K562 (cell line): ENCODE measurements around the gene EEF2K. TPM values are rescaled to one million over a fixed set of nuclear protein-coding genes. Genes with fewer than 3 reads are reported as not detected.
A peak's percentile ranks its signal among the peaks of the same experiment; 100 is the strongest.

Experiments used
- ATAC-seq: fragments of 200-7000 bp; cut with Tn5 transposase; 3 replicates; pipeline ENCODE4 v1.9.1; 2020; ENCODE audit warnings: moderate library complexity
- BruUV-seq: library from RNA; stranded (reverse); fragments of 400-500 nt; replicated peaks from 2 replicates; lab custom pipeline; 2021; lab: Mats Ljungman, UMichigan
- CTCF ChIA-PET: fragments of 300-600 bp; formaldehyde crosslinking; extraction: SDS; loops from one replicate; lab custom pipeline; 2021; ENCODE audit warnings: low intra/inter-chr PET ratio; lab: Yijun Ruan, JAX
- POLR2A ChIA-PET: fragments of 300-600, 350-650 bp; sonication (Branson Sonifier 250); formaldehyde crosslinking; extraction: SDS; loops from one replicate; lab custom pipeline; 2021; ENCODE audit warnings: antibody characterized with exemption, inconsistent platforms; lab: Yijun Ruan, JAX
- DNase-seq, 4 experiments: peaks; one replicate each; pipeline versions ENCODE4 v3.0.0 to v3.0.0-alpha.2; 2011 to 2018; ENCODE audit warnings: low spot score in 3 of 4, mixed read lengths in 3 of 4; ENCODE audit errors: extremely low read depth in 1 of 4
- FAIRE-seq: peaks from 2 replicates; lab custom pipeline; 2011; peaks lifted over from hg19 to GRCh38; lab: Jason Lieb, UNC
- H2AFZ ChIP-seq: 2 replicates; pipeline ENCODE4 v1.6.0; 2011; ENCODE audit warnings: low read depth, low read length, control low read depth, inconsistent platforms
- H3K27ac ChIP-seq: fragments of 200-600 bp; 3 replicates; pipeline ENCODE4 v1.8.0; 2011; ENCODE audit warnings: low read depth, mild to moderate bottlenecking, control low read depth, inconsistent platforms, low read length, moderate library complexity, mixed read lengths; ENCODE audit errors: extremely low read depth
- H3K27me3 ChIP-seq, 2 experiments: fragments of 300-600 bp in 1 of 2; 2 replicates in 1 of 2; 3 replicates in 1 of 2; pipeline versions ENCODE4 v1.6.0 to v1.8.0; 2011; ENCODE audit warnings: inconsistent platforms in 2 of 2, low read length in 2 of 2, mild to moderate bottlenecking in 1 of 2, mixed read lengths in 1 of 2, moderate library complexity in 1 of 2; ENCODE audit not compliant: control insufficient read depth in 2 of 2, insufficient read depth in 2 of 2
- H3K36me3 ChIP-seq: fragments of 300-600 bp; 3 replicates; pipeline ENCODE4 v1.8.0; 2011; ENCODE audit warnings: mild to moderate bottlenecking, low read length, inconsistent platforms; ENCODE audit not compliant: control insufficient read depth, insufficient read depth
- H3K4me1 ChIP-seq, 2 experiments: fragments of 200-600 bp in 1 of 2; replicated peaks in 1 of 2; 2 replicates in 1 of 2; 3 replicates in 1 of 2; pipeline versions ENCODE4 v1.5.1 to v1.8.0; 2011; ENCODE audit warnings: inconsistent platforms in 2 of 2, low read length in 2 of 2, mild to moderate bottlenecking in 1 of 2, mixed read lengths in 1 of 2, moderate library complexity in 1 of 2; ENCODE audit not compliant: control insufficient read depth in 2 of 2, insufficient read depth in 2 of 2
- H3K4me2 ChIP-seq: 2 replicates; pipeline ENCODE4 v1.6.1; 2011; ENCODE audit warnings: low read length, control low read depth, inconsistent platforms, mixed read lengths; ENCODE audit not compliant: insufficient read depth
- H3K4me3 ChIP-seq: fragments of 200-600 bp; sonication (generic), shearing (Covaris generic); 2 replicates; pipeline ENCODE4 v1.5.1; 2016; ENCODE audit warnings: control low read depth, inconsistent platforms
- H3K79me2 ChIP-seq: fragments of 200-600 bp; 3 replicates; pipeline ENCODE4 v1.8.0; 2011; ENCODE audit warnings: low read length, inconsistent platforms; ENCODE audit not compliant: control insufficient read depth, insufficient read depth
- H3K9ac ChIP-seq, 2 experiments: 2 replicates each; pipeline versions ENCODE4 v1.6.0 to v1.6.1; 2011; ENCODE audit warnings: low read depth in 2 of 2, low read length in 2 of 2, control low read depth in 1 of 2, inconsistent platforms in 1 of 2, mild to moderate bottlenecking in 1 of 2, mixed read lengths in 1 of 2; ENCODE audit not compliant: insufficient read depth in 1 of 2
- H3K9me1 ChIP-seq: one replicate; pipeline ENCODE4 v1.6.0; 2011; ENCODE audit warnings: inconsistent platforms, mild to moderate bottlenecking, low read length, moderate library complexity; ENCODE audit not compliant: control insufficient read depth, insufficient read depth
- H3K9me3 ChIP-seq: replicated peaks from 2 replicates; pipeline ENCODE4 v1.5.1; 2011; ENCODE audit warnings: low read depth, low read length, inconsistent platforms; ENCODE audit not compliant: control insufficient read depth, insufficient read depth
- H4K20me1 ChIP-seq: replicated peaks from 2 replicates; pipeline ENCODE4 v1.6.1; 2011; ENCODE audit warnings: low read length, inconsistent platforms, mixed read lengths; ENCODE audit not compliant: control insufficient read depth, insufficient read depth
- CEBPZ ChIP-seq: fragments of 150-350 bp; IDR thresholded peaks from 2 replicates; pipeline ENCODE4 v1.6.1; 2014; ENCODE audit warnings: low read depth, mild to moderate bottlenecking, low read length, borderline replicate concordance
- GTF2F1 ChIP-seq: IDR thresholded peaks from 2 replicates; pipeline ENCODE4 v1.6.1; 2011; ENCODE audit warnings: low read depth, low read length, improper control_type of control experiment
- MAFK ChIP-seq: IDR thresholded peaks from 2 replicates; pipeline ENCODE4 v1.6.1; 2011; ENCODE audit warnings: low read length, improper control_type of control experiment
- SLC30A9 ChIP-seq: fragments of 250-450 bp; sonication (Bioruptor Pico); IDR thresholded peaks from 2 replicates; pipeline ENCODE4 v1.8.0; 2022; ENCODE audit warnings: mild to moderate bottlenecking, moderate library complexity
- SP1 ChIP-seq: sonication (generic); formaldehyde crosslinking; IDR thresholded peaks from 2 replicates; pipeline ENCODE4 v1.8.1; 2022; ENCODE audit warnings: mild to moderate bottlenecking, missing genetic modification reagents
- ZNF766 ChIP-seq: fragments of 200-800 bp; sonication (Bioruptor generic); conservative IDR thresholded peaks from 2 replicates; pipeline ENCODE4 v1.6.1; 2016; ENCODE audit warnings: missing genetic modification characterization, missing compliant biosample characterization
- WGBS: fragments of 100-300 bp; shearing (Covaris generic); methylation state at CpG from one replicate; pipeline ENCODE4 v1.1.6; 2016; ENCODE audit warnings: low coverage, mixed read lengths; ENCODE audit not compliant: insufficient coverage; ENCODE audit errors: missing lambda C conversion rate; 5-methylcytosine and 5-hydroxymethylcytosine counted together
- in situ Hi-C: fragments of 300-500 bp; cut with MboI; formaldehyde crosslinking; loops from 4 replicates; pipeline ENCODE4 v1.15.0; 2018; ENCODE audit warnings: inconsistent platforms, mixed read lengths
- intact Hi-C: fragments of 100-400 bp; cut with micrococcal nuclease; formaldehyde crosslinking; loops from 2 replicates; pipeline ENCODE4 v1.14.2; 2022
- polyA plus RNA-seq, 8 experiments: library from polyadenylated mRNA; depleted of rRNA in 4 of 8; stranded (reverse) in 5 of 8; unstranded in 3 of 8; fragments of >200 nt; fragmentation: Nextera tagmentation in 2 of 8; fragmentation: Illumina TruSeq in 1 of 8; extraction: Ambion mirVana in 2 of 8; extraction: Trizol in 1 of 8; gene quantifications; 2 replicates each; pipeline versions ENCODE4 v1.2.1 to v1.2.3, GENCODE V29; 2011 to 2014; ENCODE audit warnings: inconsistent platforms in 1 of 8, missing spikeins in 1 of 8
- total RNA-seq, 7 experiments: library from RNA; depleted of rRNA in 6 of 7; stranded (reverse); fragments of >200 nt in 6 of 7; fragmentation: Illumina TruSeq in 2 of 7; extraction: Trizol in 2 of 7; gene quantifications; 2 replicates each; pipeline versions ENCODE4 v1.2.1 to v1.2.3, GENCODE V29; 2011 to 2021; ENCODE audit warnings: low replicate concordance in 1 of 7

Gene EEF2K
- total and polyA plus RNA-seq, 9 of the 15 experiments (the other 6 are each of a cell fraction or from before 2014, with no cell fraction given), result 3.0 to 35.2 (median 12.2) TPM

- no peak for TF ChIP-seq CEBPZ
- TF ChIP-seq ZNF766 (CRISPR knock-in tag), result 0 out of 2 replicates have a peak, but pooled peaks have one; percentile 53
- TF ChIP-seq MAFK, result no peak
These were observed 1.0 kb downstream of the EEF2K start (continued) for GRCh38 chr16:22206842-22207714.

- 26% methylated on average over 10 of the region's 10 CpGs for WGBS
- H3K9ac ChIP-seq, result peak overlapping the region; percentile 66 to 96
- H3K36me3 ChIP-seq, result peaks cover 33% of the 10 kb centered on the region
- FAIRE-seq, result peak; percentile 51
- no peaks in the 10 kb centered on the region for H3K27me3 ChIP-seq
- TF ChIP-seq SP1 (0 out of 2 replicates have a peak, but pooled peaks have one; percentile 27), GTF2F1 (no peak), SLC30A9 (CRISPR knock-in tag) (no peak)
- TF ChIP-seq, all 486 proteins: peak for 1
- Histone ChIP-seq H3K9me1 (no peaks in the 10 kb centered on the region), H3K79me2 (peaks cover 59% of the 10 kb centered on the region), H3K27ac (peak overlapping the region; percentile 70; the same call in 2 of the 3 replicates), H2AFZ (no peak overlapping the region), H3K4me3 (peak overlapping the region; percentile 94), H3K4me2 (peak overlapping the region; percentile 87), H4K20me1 (no peaks in the 10 kb centered on the region), H3K4me1 (peaks cover 13 to 24% of the 10 kb centered on the region in 2 experiments; a peak in 4 of 5 replicates), H3K9me3 (peaks cover 5% of the 10 kb centered on the region)
- in situ Hi-C loops, result loop anchor here (5.0 kb wide), 1 partner anchor 89 kb away; the partner anchor contains the start of gene POLR3E
- ChIA-PET POLR2A (interaction anchor here (0.6 to 2.9 kb wide), 5 partner anchors 8 to 201 kb away, joined by 3 to 18 read pairs (median 3); no protein-coding TSS in a partner anchor), CTCF (interaction anchor here (3.3 kb wide), 1 partner anchor 90 kb away, joined by 30 read pairs; the partner anchor contains the start of gene POLR3E)
- no peak for ATAC-seq
- peak in 1 of 4 experiments; percentile 28 for DNase-seq
- intact Hi-C loops, result no loop called here
- BruUV-seq, result TSS peak; percentile 44
These were observed 1.8 kb downstream of the EEF2K start for GRCh38 chr16:22207715-22208360.
